Measurements from ENCODE around the gene IGSF8. TPM values are rescaled to one million over a fixed set of nuclear protein-coding genes. Genes with fewer than 3 reads are reported as not detected.

The IGSF8 gene
- total and polyA plus RNA-seq, 7 donors: 4.8 to 34.9 (median 11.3) TPM

DNA sequence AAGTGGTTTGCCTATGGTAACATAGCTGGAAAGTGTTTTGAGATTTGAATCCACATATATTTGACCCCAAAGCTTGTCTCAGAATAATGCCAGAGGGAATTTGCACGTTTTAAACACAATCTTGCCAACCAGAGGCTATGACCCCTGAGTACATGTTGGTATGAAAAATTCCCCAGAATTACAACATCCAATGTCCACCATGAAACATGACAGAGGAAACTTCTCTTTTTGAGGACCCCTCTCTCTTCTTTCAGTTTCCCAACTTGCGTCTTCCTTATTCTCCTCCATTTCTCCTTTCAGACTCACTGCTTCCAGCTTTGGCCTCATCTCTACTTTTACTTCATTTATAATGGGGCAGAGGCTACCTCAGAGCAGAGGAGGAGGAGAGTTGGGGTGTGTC lies 22.6 kb downstream of the IGSF8 start:
- Histone ChIP-seq H3K36me3 (no peaks in the 10 kb centered on the region), H3K4me1 (peaks cover 0 to 3% (median 2%) of the 10 kb centered on the region in 4 donors), H3K9me3 (no peaks in the 10 kb centered on the region), H3K27me3 (peaks cover 0 to 14% (median 14%) of the 10 kb centered on the region in 3 donors), H3K4me3 (no peak overlapping the region), H3K27ac (no peak overlapping the region)
- 66 to 69% methylated on average over 2 of the region's 2 CpGs for WGBS, 2 donors
- no peak for DNase-seq
- intact Hi-C loops (cut with DNase I): no loop called here
- TF ChIP-seq, protein P1, sequence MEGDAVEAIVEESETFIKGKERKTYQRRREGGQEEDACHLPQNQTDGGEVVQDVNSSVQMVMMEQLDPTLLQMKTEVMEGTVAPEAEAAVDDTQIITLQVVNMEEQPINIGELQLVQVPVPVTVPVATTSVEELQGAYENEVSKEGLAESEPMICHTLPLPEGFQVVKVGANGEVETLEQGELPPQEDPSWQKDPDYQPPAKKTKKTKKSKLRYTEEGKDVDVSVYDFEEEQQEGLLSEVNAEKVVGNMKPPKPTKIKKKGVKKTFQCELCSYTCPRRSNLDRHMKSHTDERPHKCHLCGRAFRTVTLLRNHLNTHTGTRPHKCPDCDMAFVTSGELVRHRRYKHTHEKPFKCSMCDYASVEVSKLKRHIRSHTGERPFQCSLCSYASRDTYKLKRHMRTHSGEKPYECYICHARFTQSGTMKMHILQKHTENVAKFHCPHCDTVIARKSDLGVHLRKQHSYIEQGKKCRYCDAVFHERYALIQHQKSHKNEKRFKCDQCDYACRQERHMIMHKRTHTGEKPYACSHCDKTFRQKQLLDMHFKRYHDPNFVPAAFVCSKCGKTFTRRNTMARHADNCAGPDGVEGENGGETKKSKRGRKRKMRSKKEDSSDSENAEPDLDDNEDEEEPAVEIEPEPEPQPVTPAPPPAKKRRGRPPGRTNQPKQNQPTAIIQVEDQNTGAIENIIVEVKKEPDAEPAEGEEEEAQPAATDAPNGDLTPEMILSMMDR (IDR thresholded peaks at IDR 0.05): no peak
- TF ChIP-seq POLR2A (IDR thresholded peaks at IDR 0.05): no peak
- TF ChIP-seq EP300 (IDR thresholded peaks at IDR 0.05): no peak
- TF ChIP-seq POLR2AphosphoS5 (IDR thresholded peaks at IDR 0.05): no peak

DNA sequence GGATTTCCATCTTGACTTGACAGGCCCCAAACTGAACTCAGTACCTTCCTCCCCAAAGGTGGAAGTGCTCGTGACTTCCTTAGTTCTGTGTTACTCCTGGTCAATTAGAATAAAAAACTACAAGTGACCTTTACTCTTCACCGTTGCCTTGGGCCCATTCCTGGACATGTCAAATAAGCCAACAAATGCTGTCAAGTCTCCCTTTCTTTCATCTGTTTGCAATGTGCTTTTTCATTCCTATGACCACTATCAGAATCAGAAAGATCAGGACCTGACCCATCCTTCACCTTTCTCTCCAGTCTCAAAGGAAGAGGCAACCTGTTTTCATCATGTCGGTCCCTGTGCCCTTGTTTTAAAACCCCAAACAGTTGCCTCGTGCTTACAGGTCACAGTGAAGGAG lies 23.6 kb downstream of the IGSF8 start:
- no peak for TF ChIP-seq EP300 (IDR thresholded peaks at IDR 0.05)
- no peak for TF ChIP-seq POLR2A (IDR thresholded peaks at IDR 0.05)
- TF ChIP-seq POLR2AphosphoS5 (IDR thresholded peaks at IDR 0.05): no peak
- TF ChIP-seq, protein P1 (IDR thresholded peaks at IDR 0.05): no peak
- intact Hi-C loops (cut with DNase I): no loop called here
- H3K27me3 ChIP-seq: peaks cover 0 to 12% (median 12%) of the 10 kb centered on the region in 3 donors
- 72 to 79% methylated on average over 4 of the region's 4 CpGs for WGBS, 2 donors
- no peaks in the 10 kb centered on the region for H3K36me3 ChIP-seq
- no peak overlapping the region for H3K27ac ChIP-seq
- H3K9me3 ChIP-seq: no peaks in the 10 kb centered on the region
- peaks cover 0 to 10% (median 8%) of the 10 kb centered on the region in 4 donors for H3K4me1 ChIP-seq
- DNase-seq: no peak
- no peak overlapping the region for H3K4me3 ChIP-seq

DNA sequence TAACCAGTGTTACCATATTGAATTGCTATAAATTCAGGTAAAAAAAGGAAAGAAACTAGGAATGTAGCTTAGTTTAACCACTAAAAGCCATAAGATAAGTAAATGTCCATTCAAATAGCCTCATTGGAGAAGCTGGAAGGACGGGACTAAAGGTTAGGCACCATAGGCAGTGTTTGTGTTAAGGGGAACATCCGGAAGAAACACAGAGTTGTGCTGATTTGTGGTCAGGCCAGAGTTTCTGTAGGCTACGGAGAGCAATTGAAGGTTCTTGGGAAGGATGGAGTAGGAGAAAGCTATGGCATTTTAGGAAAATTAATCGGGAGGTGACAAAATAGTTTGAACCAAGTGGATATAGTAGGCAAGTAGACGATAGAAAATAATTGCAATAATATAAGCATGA lies 27.1 kb downstream of the IGSF8 start:
- no peak overlapping the region for H3K4me3 ChIP-seq
- intact Hi-C loops (cut with DNase I): no loop called here
- WGBS, 2 donors: 86% methylated on average over 5 of the region's 5 CpGs
- no peak for DNase-seq
- no peak overlapping the region for H3K27ac ChIP-seq
- H3K27me3 ChIP-seq: no peaks in the 10 kb centered on the region
- H3K9me3 ChIP-seq: no peaks in the 10 kb centered on the region
- TF ChIP-seq POLR2AphosphoS5 (IDR thresholded peaks at IDR 0.05): no peak
- TF ChIP-seq, protein P1 (IDR thresholded peaks at IDR 0.05): no peak
- TF ChIP-seq POLR2A (IDR thresholded peaks at IDR 0.05): no peak
- no peak for TF ChIP-seq EP300 (IDR thresholded peaks at IDR 0.05)
- no peaks in the 10 kb centered on the region for H3K36me3 ChIP-seq
- H3K4me1 ChIP-seq: peaks cover 0 to 13% (median 11%) of the 10 kb centered on the region in 4 donors

DNA sequence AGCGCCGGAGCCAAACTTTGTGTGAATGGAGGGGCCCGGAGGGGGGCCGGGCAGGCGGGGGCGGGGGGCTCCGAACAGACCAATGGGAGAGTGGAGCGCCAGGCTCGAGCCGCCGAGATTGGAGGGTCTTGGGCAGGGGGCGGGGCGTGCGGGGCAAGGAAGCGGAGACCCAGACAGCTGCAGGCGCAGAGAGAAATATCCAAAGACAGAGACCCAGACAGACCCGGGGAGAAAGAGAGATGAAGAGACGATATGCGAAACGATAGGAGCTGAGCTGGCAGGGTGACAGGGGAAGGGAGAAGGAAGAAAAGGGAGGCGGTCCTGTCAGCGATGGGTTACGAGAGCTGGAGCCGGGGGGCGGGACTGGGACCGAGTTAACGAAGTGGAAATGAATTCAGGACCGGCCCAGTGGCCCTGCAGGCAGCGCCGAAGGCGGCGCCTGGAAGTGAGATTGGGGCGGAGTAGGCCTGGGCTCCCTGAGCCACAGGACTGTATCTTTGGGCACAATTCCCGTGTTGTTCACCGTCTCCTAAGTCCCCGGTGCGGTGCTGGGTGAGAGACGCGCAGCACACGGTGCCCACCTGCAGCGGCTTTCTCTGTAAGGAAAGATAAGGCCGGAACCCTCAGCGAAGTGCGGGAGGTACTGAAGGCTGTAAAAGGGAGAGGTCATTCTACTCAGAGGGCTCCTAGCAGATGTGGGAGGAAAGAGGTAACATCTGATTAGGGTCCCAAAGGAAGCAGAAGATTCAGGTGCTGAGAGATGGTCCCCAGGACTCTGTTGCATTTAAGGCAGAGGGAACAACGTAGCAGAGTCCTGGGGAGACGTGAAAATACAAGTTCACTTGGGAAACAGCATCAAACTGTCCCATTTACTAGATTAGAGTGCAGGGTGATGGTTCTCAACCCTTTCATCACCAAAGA lies 27.9 kb downstream of the IGSF8 start:
- H3K27me3 ChIP-seq: no peaks in the 10 kb centered on the region
- H3K4me1 ChIP-seq: peaks cover 0 to 13% (median 11%) of the 10 kb centered on the region in 4 donors
- peak overlapping the region; percentile 31 to 59 (median 54) for H3K4me3 ChIP-seq
- no peaks in the 10 kb centered on the region for H3K9me3 ChIP-seq
- TF ChIP-seq POLR2AphosphoS5 (IDR thresholded peaks at IDR 0.05) (peak in 1 of 4 donors; percentile 43), POLR2A (IDR thresholded peaks at IDR 0.05) (no peak)
- 1 to 2% methylated on average over 46 of the region's 46 CpGs for WGBS, 2 donors
- H3K36me3 ChIP-seq: no peaks in the 10 kb centered on the region
- DNase-seq: peak; percentile 88
- peak overlapping the region in 2 of 4 donors; percentile 39 to 68 for H3K27ac ChIP-seq
- intact Hi-C loops (cut with DNase I): no loop called here

DNA sequence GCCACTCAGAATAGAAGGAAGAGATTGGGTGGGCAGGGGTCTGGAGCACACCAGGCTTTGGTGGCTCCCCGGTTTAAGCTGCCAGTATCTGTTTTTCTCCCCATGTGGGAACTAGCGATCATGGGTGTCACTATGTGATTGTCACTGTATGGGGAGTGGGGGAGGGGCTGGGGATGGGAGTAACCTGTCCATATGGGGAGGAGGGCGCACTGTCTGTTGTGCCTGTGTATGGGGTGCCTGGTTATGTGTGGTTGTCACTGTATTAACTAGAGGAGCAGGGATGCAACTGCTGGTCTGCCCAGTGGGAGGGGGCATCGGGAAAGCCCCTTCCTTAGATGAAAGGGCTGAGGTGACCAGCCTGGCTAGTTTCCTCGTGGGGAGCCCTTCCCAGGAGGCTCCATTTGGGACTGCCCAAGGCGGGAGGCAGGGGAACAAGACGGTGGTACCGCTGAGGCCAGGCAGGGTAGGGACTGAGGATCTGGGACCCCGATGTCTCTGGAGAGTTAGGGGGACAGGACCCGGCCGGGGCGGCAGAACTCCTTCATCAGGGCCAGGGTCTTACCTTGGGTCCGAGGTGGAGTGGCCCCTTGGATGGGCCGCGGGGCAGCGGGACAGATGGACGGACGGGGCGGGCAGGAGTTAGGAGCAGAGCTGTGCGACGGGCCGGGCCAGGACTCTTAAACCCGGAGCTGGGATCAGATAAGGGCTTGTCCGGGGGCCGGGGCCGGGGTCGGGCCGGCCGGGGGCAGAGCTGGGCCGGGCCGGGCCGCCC lies 28.8 kb downstream of the IGSF8 start, which contains the start of gene KCNJ10:
Gene KCNJ10 (minus strand): TSS at position 701 of the 772 bp plus-strand sequence. CDS start 27,628 bp downstream, outside the sequence.
- Histone ChIP-seq H3K9me3 (no peaks in the 10 kb centered on the region), H3K27ac (peak within 1 kb of the TSS in 2 of 4 donors; percentile 39 to 68), H3K27me3 (no peaks in the 10 kb centered on the region), H3K4me1 (peaks cover 0 to 13% (median 11%) of the 10 kb centered on the region in 4 donors), H3K4me3 (peak within 1 kb of the TSS; percentile 31 to 59 (median 54)), H3K36me3 (no peaks in the 10 kb centered on the region)
- peak; percentile 70 for DNase-seq
- 13% methylated on average over 32 of the region's 32 CpGs for WGBS, 2 donors
- TF ChIP-seq POLR2A (IDR thresholded peaks at IDR 0.05) (no peak), EP300 (IDR thresholded peaks at IDR 0.05) (no peak), POLR2AphosphoS5 (IDR thresholded peaks at IDR 0.05) (no peak)
- TF ChIP-seq, protein P1 (IDR thresholded peaks at IDR 0.05): no peak
- intact Hi-C loops (cut with DNase I): no loop called here

Data from sigmoid colon (tissue), 7 donors.